ENCODE measurements around the gene HORMAD1.
"Not testable (repeated sequence)": the region's sequence is repeated elsewhere in the genome, so short reads cannot be mapped to it uniquely, and the experiment has no call there.

The HORMAD1 gene

DNA sequence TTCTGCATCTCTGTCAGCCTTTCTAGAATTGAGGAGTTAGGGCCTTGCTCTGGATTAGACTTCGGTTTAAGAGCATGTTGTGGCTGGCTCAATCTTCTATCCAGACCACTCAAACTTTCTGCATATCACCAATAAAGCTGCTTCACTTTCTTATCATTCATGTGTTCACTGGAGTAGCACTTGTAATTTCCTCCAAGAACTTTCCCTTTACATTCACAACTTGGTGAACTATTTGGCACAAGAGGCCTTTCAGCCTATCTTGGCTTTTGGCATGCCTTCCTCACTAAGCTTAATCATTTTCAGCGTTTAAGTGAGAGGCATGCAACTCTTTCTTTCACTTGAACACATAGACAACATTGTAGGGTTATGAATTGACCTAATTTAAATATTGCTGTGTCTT lies 3.6 kb upstream of the HORMAD1 start:
- DNase-seq (ENCODE audit: low spot score) (no peak), ATAC-seq (ENCODE audit: low read depth) (no peak)
- no peaks in the 10 kb centered on the region for H3K9me3 ChIP-seq (ENCODE audit: severe bottlenecking)
- H3K4me1 ChIP-seq (ENCODE audit: insufficient read depth, poor library complexity, severe bottlenecking): no peaks in the 10 kb centered on the region
- no peaks in the 10 kb centered on the region for H3K27me3 ChIP-seq (ENCODE audit: insufficient read depth, poor library complexity, severe bottlenecking)
- H3K4me3 ChIP-seq (ENCODE audit: severe bottlenecking): no peak overlapping the region
- H3K27ac ChIP-seq (ENCODE audit: poor library complexity, severe bottlenecking): no peak overlapping the region
- TF ChIP-seq, protein P1, sequence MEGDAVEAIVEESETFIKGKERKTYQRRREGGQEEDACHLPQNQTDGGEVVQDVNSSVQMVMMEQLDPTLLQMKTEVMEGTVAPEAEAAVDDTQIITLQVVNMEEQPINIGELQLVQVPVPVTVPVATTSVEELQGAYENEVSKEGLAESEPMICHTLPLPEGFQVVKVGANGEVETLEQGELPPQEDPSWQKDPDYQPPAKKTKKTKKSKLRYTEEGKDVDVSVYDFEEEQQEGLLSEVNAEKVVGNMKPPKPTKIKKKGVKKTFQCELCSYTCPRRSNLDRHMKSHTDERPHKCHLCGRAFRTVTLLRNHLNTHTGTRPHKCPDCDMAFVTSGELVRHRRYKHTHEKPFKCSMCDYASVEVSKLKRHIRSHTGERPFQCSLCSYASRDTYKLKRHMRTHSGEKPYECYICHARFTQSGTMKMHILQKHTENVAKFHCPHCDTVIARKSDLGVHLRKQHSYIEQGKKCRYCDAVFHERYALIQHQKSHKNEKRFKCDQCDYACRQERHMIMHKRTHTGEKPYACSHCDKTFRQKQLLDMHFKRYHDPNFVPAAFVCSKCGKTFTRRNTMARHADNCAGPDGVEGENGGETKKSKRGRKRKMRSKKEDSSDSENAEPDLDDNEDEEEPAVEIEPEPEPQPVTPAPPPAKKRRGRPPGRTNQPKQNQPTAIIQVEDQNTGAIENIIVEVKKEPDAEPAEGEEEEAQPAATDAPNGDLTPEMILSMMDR (IDR thresholded peaks at IDR 0.05; ENCODE audit: poor library complexity, severe bottlenecking): no peak
- no peaks in the 10 kb centered on the region for H3K36me3 ChIP-seq (ENCODE audit: low read depth)

DNA sequence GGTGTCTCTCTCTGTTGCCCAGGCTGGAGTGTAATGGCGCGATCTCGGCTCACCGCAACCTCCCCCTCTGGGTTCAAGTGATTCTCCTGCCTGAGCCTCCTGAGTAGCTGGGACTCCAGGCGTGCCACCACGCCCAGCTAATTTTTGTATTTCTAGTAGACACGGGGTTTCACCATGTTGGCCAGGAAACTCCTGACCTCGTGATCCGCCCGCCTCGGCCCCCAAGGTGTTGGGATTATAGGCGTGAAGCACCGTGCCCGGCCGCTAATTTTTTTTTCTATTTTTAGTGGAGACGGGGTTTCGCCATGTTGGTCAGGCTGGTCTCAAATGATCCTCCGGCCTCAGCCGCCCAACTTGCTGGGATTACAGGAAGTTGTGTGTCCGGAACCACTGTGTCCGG lies 597 bp downstream of the HORMAD1 start:
- Histone ChIP-seq H3K4me3 (ENCODE audit: severe bottlenecking) (no peak overlapping the region), H3K9me3 (ENCODE audit: severe bottlenecking) (no peaks in the 10 kb centered on the region), H3K36me3 (ENCODE audit: low read depth) (no peaks in the 10 kb centered on the region), H3K27ac (ENCODE audit: poor library complexity, severe bottlenecking) (no peak overlapping the region), H3K4me1 (ENCODE audit: insufficient read depth, poor library complexity, severe bottlenecking) (no peaks in the 10 kb centered on the region), H3K27me3 (ENCODE audit: insufficient read depth, poor library complexity, severe bottlenecking) (no peaks in the 10 kb centered on the region)
- TF ChIP-seq, protein P1 (IDR thresholded peaks at IDR 0.05; ENCODE audit: poor library complexity, severe bottlenecking): no peak
- ATAC-seq (ENCODE audit: low read depth): no peak
- DNase-seq (ENCODE audit: low spot score): no peak

DNA sequence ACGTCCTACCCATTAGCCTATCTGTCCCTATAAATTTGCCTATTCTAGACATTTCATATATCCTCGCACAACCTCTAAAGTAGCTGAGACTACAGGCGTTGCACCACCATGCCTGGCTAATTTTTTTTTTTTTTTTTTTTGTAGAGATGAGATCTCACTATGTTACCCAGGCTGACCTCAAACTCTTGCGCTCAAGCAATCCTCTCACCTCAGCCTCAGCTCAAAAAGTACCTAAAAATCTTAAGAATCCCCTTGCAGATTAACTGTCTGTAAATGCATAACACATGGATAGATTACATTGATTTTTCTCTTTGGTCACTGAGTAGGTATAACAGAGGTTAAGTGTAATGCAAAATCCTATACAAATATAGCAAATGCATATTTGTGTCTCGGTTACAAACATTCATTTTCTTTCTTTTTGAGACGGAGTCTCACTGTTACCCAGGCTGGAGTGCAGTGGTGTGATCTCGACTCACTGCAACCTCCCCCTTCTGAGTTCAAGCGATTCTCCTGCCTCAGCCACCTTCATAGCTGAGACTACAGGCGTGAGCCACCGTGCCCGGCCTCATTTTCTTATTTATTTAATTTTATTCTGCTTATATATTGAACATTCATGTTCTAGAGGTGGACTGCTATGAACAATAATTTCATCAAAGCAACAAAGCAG lies 2.3 kb downstream of the HORMAD1 start:
- Histone ChIP-seq H3K27ac (ENCODE audit: poor library complexity, severe bottlenecking) (no peak overlapping the region), H3K9me3 (ENCODE audit: severe bottlenecking) (no peaks in the 10 kb centered on the region), H3K4me1 (ENCODE audit: insufficient read depth, poor library complexity, severe bottlenecking) (no peaks in the 10 kb centered on the region), H3K4me3 (ENCODE audit: severe bottlenecking) (no peak overlapping the region), H3K36me3 (ENCODE audit: low read depth) (no peaks in the 10 kb centered on the region), H3K27me3 (ENCODE audit: insufficient read depth, poor library complexity, severe bottlenecking) (no peaks in the 10 kb centered on the region)
- TF ChIP-seq, protein P1 (IDR thresholded peaks at IDR 0.05; ENCODE audit: poor library complexity, severe bottlenecking): no peak
- ATAC-seq (ENCODE audit: low read depth) (no peak), DNase-seq (ENCODE audit: low spot score) (no peak)

DNA sequence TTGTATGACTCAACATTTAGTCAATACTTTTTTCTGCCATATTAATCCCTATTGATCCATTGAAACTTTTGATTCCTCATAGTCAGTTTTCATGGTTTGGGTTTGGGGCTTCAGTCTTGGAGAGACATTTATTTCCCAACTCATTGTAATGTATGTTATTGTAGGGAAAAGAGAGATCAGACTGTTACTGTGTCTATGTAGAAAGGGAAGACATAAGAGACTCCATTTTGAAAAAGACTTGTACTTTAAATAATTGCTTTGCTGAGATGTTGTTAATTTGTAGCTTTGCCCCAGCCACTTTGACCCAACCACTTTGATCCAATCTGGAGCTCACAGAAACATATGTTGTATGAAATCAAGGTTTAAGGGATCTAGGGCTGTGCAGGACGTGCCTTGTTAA lies 11.7 kb downstream of the HORMAD1 start:
- H3K27me3 ChIP-seq (ENCODE audit: insufficient read depth, poor library complexity, severe bottlenecking); DNase-seq (ENCODE audit: low spot score); H3K27ac ChIP-seq (ENCODE audit: poor library complexity, severe bottlenecking); ATAC-seq (ENCODE audit: low read depth); H3K36me3 ChIP-seq (ENCODE audit: low read depth); H3K4me1 ChIP-seq (ENCODE audit: insufficient read depth, poor library complexity, severe bottlenecking); H3K9me3 ChIP-seq (ENCODE audit: severe bottlenecking); H3K4me3 ChIP-seq (ENCODE audit: severe bottlenecking): not testable (repeated sequence)

DNA sequence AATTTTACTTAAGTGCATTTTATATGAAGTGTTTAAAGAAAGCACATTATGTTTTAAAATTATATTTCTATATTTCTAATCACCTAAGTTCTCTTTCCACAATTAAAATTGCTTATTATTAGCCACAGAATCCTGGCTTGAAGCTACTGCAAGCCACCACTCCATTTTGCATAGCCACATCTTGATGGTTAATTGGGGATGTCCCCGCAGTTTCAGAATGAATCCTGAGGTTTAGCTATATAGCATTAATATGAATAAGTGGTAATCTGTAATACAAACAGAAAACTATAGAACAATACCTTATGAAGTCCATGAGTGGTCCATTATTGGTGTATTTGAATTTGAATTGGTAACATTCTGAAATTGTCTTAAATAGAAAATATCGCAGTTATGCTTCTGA lies 12.1 kb downstream of the HORMAD1 start:
- DNase-seq (ENCODE audit: low spot score): no peak
- no peak for ATAC-seq (ENCODE audit: low read depth)
- Histone ChIP-seq H3K27ac (ENCODE audit: poor library complexity, severe bottlenecking) (no peak overlapping the region), H3K4me1 (ENCODE audit: insufficient read depth, poor library complexity, severe bottlenecking) (no peaks in the 10 kb centered on the region), H3K4me3 (ENCODE audit: severe bottlenecking) (no peak overlapping the region), H3K27me3 (ENCODE audit: insufficient read depth, poor library complexity, severe bottlenecking) (no peaks in the 10 kb centered on the region), H3K9me3 (ENCODE audit: severe bottlenecking) (no peaks in the 10 kb centered on the region), H3K36me3 (ENCODE audit: low read depth) (no peaks in the 10 kb centered on the region)
- TF ChIP-seq, protein P1 (IDR thresholded peaks at IDR 0.05; ENCODE audit: poor library complexity, severe bottlenecking): no peak

All from RWPE2 (cell line).